ENCODE data around the gene NCAM2.

Gene NCAM2

DNA sequence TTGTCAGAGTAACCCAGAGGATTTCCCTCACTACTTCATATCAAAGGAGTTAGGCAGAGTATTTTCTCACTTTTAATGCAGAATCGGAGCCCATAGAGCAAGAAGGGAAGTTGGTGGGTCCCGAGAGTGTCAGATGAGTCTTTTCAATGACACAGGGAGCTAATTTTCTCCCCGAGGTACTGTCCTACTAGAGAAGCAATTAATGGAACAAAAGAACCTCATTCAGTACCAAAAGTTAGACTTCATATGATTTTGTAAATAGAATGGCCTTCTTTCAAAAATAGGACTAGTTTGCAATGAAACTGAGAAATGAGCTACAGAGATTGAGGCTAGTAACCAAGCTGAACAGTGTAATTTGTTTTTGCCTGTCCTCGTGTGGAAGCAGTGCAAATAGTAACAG is 3.9 kb downstream of the NCAM2 start:
- no peak overlapping the region for H3K4me3 Mint-ChIP-seq
- H3K36me3 Mint-ChIP-seq: no peaks in the 10 kb centered on the region
- peaks cover 7% of the 10 kb centered on the region for H3K4me1 Mint-ChIP-seq
- no peaks in the 10 kb centered on the region for H3K9me3 Mint-ChIP-seq
- DNase-seq: no peak
- CTCF ChIA-PET: interaction anchor here (1.1 kb wide), 1 partner anchor 12 kb away, joined by 5 read pairs; no protein-coding TSS in a partner anchor
- no peak overlapping the region for H3K27ac Mint-ChIP-seq
- peaks cover 20% of the 10 kb centered on the region for H3K27me3 Mint-ChIP-seq

DNA sequence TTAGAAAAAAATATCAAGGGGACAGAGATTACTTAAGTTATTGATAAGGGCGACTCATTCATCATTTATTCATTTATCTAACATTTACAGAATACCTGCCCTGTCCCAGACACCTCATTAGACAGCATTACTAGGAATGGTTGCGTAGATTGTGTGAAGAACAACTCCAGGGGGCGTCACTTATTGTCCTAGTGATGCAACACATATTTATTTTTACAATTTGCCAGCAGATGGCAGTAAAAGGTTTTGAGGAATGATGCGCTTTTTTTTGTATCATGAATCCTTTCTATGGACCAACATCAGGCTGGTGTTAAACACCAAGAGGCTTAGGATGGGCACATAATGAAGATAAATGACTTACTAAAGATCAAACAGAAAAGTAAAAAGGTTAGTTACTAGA is 5.5 kb downstream of the NCAM2 start:
- Mint-ChIP-seq H3K27ac (no peak overlapping the region), H3K4me1 (peaks cover 3% of the 10 kb centered on the region), H3K27me3 (peaks cover 5% of the 10 kb centered on the region), H3K9me3 (no peaks in the 10 kb centered on the region), H3K36me3 (no peaks in the 10 kb centered on the region), H3K4me3 (no peak overlapping the region)
- CTCF ChIA-PET: interaction anchor here (0.7 to 1.3 kb wide), 3 partner anchors 11 to 1788 kb away, joined by 3 to 5 read pairs (median 3); no protein-coding TSS in a partner anchor
- DNase-seq: no peak

DNA sequence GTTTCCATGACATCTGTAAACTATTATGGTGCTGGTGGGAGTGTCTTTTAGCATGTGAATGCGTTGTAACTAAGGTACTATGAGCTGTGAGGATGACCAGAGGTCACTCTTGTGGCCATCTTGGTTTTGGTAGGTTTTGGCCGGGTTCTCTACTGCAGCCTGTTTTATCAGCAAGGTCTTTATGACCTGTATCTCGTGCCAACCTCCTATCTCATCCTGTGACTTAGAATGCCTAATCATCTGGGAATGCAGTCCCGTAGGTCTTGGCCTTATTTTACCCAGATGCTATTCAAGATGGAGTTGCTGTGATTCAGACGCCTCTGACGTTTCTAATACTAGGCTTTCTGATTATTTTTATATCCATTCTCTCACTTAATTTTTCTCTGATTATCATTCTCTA is 9.4 kb downstream of the NCAM2 start:
- no peak overlapping the region for H3K4me3 Mint-ChIP-seq
- no peaks in the 10 kb centered on the region for H3K4me1 Mint-ChIP-seq
- no peaks in the 10 kb centered on the region for H3K27me3 Mint-ChIP-seq
- no peaks in the 10 kb centered on the region for H3K36me3 Mint-ChIP-seq
- no peak overlapping the region for H3K27ac Mint-ChIP-seq
- DNase-seq: no peak
- no peaks in the 10 kb centered on the region for H3K9me3 Mint-ChIP-seq
- CTCF ChIA-PET: no interaction called here

- Mint-ChIP-seq H3K27me3 (no peaks in the 10 kb centered on the region), H3K36me3 (no peaks in the 10 kb centered on the region), H3K4me3 (no peak overlapping the region), H3K4me1 (no peaks in the 10 kb centered on the region), H3K27ac (no peak overlapping the region), H3K9me3 (no peaks in the 10 kb centered on the region)
- DNase-seq: no peak
- CTCF ChIA-PET: no interaction called here
These were observed 12.0 kb downstream of the NCAM2 start for GRCh38 chr21:21010228-21010627.

DNA sequence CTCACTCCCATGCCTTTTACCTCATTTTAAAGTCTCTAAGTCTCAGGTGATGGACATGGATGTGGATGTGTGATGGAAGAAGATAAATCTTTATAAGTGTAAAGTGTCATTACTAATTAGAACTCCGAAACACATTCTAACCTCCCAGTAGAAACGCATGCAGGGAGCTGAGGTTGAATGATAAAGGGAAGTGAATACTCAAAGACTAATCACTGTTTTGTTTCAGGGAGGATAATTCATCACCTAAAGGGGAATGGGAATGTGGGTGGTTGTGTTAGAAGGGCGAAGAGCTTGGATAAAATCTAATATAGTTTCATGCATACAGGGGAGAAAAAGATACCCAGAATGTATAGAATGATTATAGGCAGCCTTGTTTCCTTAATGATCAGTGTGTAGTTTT is 12.5 kb downstream of the NCAM2 start:
- no peak overlapping the region for H3K27ac Mint-ChIP-seq
- no peak for DNase-seq
- H3K9me3 Mint-ChIP-seq: no peaks in the 10 kb centered on the region
- H3K4me1 Mint-ChIP-seq: no peaks in the 10 kb centered on the region
- H3K27me3 Mint-ChIP-seq: no peaks in the 10 kb centered on the region
- H3K36me3 Mint-ChIP-seq: no peaks in the 10 kb centered on the region
- CTCF ChIA-PET: no interaction called here
- H3K4me3 Mint-ChIP-seq: no peak overlapping the region

DNA sequence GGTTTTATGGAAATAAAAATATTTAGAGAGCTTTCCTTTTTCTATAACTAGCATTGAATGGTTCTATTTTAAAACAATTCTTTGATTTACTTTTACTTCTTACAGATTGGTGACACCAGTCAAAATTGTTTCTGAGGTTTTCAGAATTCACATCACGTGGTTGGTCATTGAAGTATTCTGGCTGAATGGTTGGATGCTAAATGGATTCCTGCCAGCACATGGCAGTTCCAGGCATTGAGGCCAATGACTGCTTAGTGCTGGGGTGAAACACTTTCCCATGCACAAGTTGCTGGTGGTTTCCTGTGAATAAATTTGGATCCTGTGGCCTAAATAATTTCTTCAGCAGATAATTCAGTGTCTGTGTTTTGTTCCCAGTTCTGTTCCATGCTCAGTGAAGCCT is 20.6 kb downstream of the NCAM2 start:
- Mint-ChIP-seq H3K27ac (no peak overlapping the region), H3K9me3 (no peaks in the 10 kb centered on the region), H3K4me3 (no peak overlapping the region), H3K36me3 (no peaks in the 10 kb centered on the region), H3K27me3 (no peaks in the 10 kb centered on the region), H3K4me1 (no peaks in the 10 kb centered on the region)
- CTCF ChIA-PET: no interaction called here
- DNase-seq: no peak

- CTCF ChIA-PET: no interaction called here
- no peaks in the 10 kb centered on the region for H3K36me3 Mint-ChIP-seq
- H3K27ac Mint-ChIP-seq: no peak overlapping the region
- no peaks in the 10 kb centered on the region for H3K9me3 Mint-ChIP-seq
- no peaks in the 10 kb centered on the region for H3K27me3 Mint-ChIP-seq
- no peak for DNase-seq
- no peak overlapping the region for H3K4me3 Mint-ChIP-seq
- no peaks in the 10 kb centered on the region for H3K4me1 Mint-ChIP-seq
These were observed 21.5 kb downstream of the NCAM2 start for GRCh38 chr21:21019681-21020080.

DNA sequence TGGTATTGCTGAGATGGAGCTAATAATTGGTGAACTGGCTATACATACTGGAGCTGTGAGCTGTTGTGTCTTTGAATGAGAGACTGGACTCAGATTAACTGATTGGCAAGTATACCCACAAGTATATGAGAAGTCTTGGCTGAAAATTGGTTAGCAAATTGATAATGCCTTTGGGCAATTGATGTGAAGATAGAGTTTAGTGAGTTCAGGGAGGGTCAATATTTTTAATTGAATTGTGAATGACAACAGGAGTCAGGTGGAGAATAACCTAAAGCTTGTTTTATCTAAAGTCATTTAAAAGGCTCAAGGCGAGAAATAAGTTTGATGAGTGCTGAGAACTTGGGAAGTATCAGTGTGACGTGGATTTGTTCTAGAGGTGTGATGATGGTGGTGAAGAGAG is 27.5 kb downstream of the NCAM2 start:
- Mint-ChIP-seq H3K4me1 (no peaks in the 10 kb centered on the region), H3K36me3 (no peaks in the 10 kb centered on the region), H3K27ac (no peak overlapping the region), H3K4me3 (no peak overlapping the region), H3K27me3 (no peaks in the 10 kb centered on the region), H3K9me3 (no peaks in the 10 kb centered on the region)
- DNase-seq: no peak
- CTCF ChIA-PET: no interaction called here

GRCh38 chr21:21028275-21028820 is 30.1 kb downstream of the NCAM2 start:
- H3K4me3 Mint-ChIP-seq: no peak overlapping the region
- no peak overlapping the region for H3K27ac Mint-ChIP-seq
- CTCF ChIA-PET: no interaction called here
- DNase-seq: no peak
- no peaks in the 10 kb centered on the region for H3K9me3 Mint-ChIP-seq
- H3K4me1 Mint-ChIP-seq: no peaks in the 10 kb centered on the region
- no peaks in the 10 kb centered on the region for H3K27me3 Mint-ChIP-seq
- H3K36me3 Mint-ChIP-seq: no peaks in the 10 kb centered on the region

GRCh38 chr21:21029164-21029563 is 31.0 kb downstream of the NCAM2 start:
- CTCF ChIA-PET: no interaction called here
- no peak for DNase-seq

GRCh38 chr21:21030311-21030710 is 32.1 kb downstream of the NCAM2 start:
- no peaks in the 10 kb centered on the region for H3K27me3 Mint-ChIP-seq
- H3K27ac Mint-ChIP-seq: no peak overlapping the region
- CTCF ChIA-PET: no interaction called here
- H3K4me3 Mint-ChIP-seq: no peak overlapping the region
- H3K4me1 Mint-ChIP-seq: no peaks in the 10 kb centered on the region
- no peak for DNase-seq
- H3K36me3 Mint-ChIP-seq: no peaks in the 10 kb centered on the region
- no peaks in the 10 kb centered on the region for H3K9me3 Mint-ChIP-seq

More at GRCh38 chr21:21029164-21029563, 31.0 kb downstream of the NCAM2 start:
- Mint-ChIP-seq H3K27me3 (no peaks in the 10 kb centered on the region), H3K4me3 (no peak overlapping the region), H3K36me3 (no peaks in the 10 kb centered on the region), H3K9me3 (no peaks in the 10 kb centered on the region), H3K4me1 (no peaks in the 10 kb centered on the region), H3K27ac (no peak overlapping the region)

DNA sequence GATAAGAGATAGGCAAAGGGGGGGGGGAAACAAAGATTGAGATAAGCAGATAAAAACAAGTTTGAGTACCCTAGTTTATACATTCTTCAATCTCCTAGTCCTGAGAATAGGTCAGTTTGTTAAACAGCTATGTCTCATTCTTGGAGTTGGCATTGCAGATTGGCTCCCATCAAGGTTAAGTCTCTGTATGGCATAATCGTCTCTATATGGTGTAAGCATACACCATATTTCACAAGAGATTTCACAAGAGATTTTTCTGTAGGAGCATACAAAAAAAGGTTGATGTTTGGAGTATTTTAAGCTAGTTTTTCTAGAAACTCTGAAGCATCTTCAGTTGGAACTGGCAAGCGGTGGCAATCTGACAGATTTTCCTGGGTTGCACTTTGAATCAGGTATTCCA is 35.8 kb downstream of the NCAM2 start:
- no peaks in the 10 kb centered on the region for H3K4me1 Mint-ChIP-seq
- no peaks in the 10 kb centered on the region for H3K9me3 Mint-ChIP-seq
- H3K27ac Mint-ChIP-seq: no peak overlapping the region
- DNase-seq: no peak
- no peaks in the 10 kb centered on the region for H3K36me3 Mint-ChIP-seq
- no peaks in the 10 kb centered on the region for H3K27me3 Mint-ChIP-seq
- CTCF ChIA-PET: no interaction called here
- H3K4me3 Mint-ChIP-seq: no peak overlapping the region

DNA sequence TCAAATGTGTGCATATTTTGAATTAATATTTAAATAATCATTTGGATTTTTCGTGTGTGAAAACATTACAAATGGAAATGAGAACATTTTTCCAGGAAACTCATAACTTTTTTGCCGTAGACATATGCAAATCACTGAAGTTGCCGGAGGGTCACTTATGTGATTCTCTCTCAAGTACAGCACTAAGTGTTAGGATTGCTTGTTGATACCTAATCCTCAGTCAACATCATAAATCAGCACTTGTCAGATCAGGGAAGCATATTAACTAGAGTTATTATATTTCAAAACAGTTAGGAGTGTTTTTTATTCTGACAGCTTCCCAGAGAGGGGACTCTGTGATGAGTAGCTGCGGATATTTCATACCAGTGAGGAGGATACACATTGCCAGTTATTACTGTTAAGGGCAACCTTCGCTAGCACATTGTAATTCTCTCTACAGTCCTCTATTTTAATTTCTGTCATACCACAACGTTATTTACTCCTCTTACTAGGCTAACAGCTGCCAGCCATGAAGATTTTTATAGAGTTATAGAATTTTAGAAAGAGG is 41.5 kb downstream of the NCAM2 start:
- H3K4me3 Mint-ChIP-seq: no peak overlapping the region
- no peaks in the 10 kb centered on the region for H3K36me3 Mint-ChIP-seq
- no peaks in the 10 kb centered on the region for H3K4me1 Mint-ChIP-seq
- CTCF ChIA-PET: no interaction called here
- no peak overlapping the region for H3K27ac Mint-ChIP-seq
- H3K9me3 Mint-ChIP-seq: no peaks in the 10 kb centered on the region
- no peaks in the 10 kb centered on the region for H3K27me3 Mint-ChIP-seq
- no peak for DNase-seq

GRCh38 chr21:21045518-21045917 is 47.3 kb downstream of the NCAM2 start:
- no peak overlapping the region for H3K4me3 Mint-ChIP-seq
- H3K36me3 Mint-ChIP-seq: no peaks in the 10 kb centered on the region
- no peaks in the 10 kb centered on the region for H3K9me3 Mint-ChIP-seq
- no peak for DNase-seq
- no peaks in the 10 kb centered on the region for H3K4me1 Mint-ChIP-seq
- CTCF ChIA-PET: no interaction called here
- no peak overlapping the region for H3K27ac Mint-ChIP-seq
- no peaks in the 10 kb centered on the region for H3K27me3 Mint-ChIP-seq

- Mint-ChIP-seq H3K27me3 (no peaks in the 10 kb centered on the region), H3K27ac (no peak overlapping the region), H3K4me3 (no peak overlapping the region), H3K36me3 (no peaks in the 10 kb centered on the region), H3K9me3 (no peaks in the 10 kb centered on the region), H3K4me1 (no peaks in the 10 kb centered on the region)
- CTCF ChIA-PET: interaction anchor here (0.7 kb wide), 1 partner anchor 71 kb away, joined by 3 read pairs; no protein-coding TSS in a partner anchor
- no peak for DNase-seq
These were observed 47.9 kb downstream of the NCAM2 start for GRCh38 chr21:21046063-21046462.

Data from activated naive CD4-positive, alpha-beta T cell treated with anti-CD3 and anti-CD28 coated beads, Interleukin-2, amount 10 ng/mL, durations not matched to agents 7 days and 5 days (primary cell).